HepG2 (cell line): ENCODE data around the gene CRADD.

Experiments
- CAMTA2 ChIP-seq: sonication (generic); formaldehyde crosslinking; IDR thresholded peaks from 2 replicates; pipeline ENCODE4 v1.4.0; 2020; ENCODE audit warnings: mild to moderate bottlenecking, missing genetic modification reagents, borderline replicate concordance
- DNMT1 ChIP-seq: sonication (generic); formaldehyde crosslinking; IDR thresholded peaks from 2 replicates; pipeline ENCODE4 v1.5.1; 2020; ENCODE audit warnings: mild to moderate bottlenecking, missing genetic modification reagents
- MTA1 ChIP-seq: sonication (generic); formaldehyde crosslinking; IDR thresholded peaks from 2 replicates; pipeline ENCODE4 v1.4.0; 2020; ENCODE audit warnings: missing genetic modification reagents, mild to moderate bottlenecking, borderline replicate concordance
- MYC ChIP-seq: sonication (generic); formaldehyde crosslinking; IDR thresholded peaks from 2 replicates; pipeline ENCODE4 v1.9.0; 2021; ENCODE audit warnings: missing genetic modification reagents, borderline replicate concordance
- POLR2A ChIP-seq, 2 experiments: IDR thresholded peaks; 2 replicates each; pipeline ENCODE4 v1.6.1; 2011; ENCODE audit warnings: low read depth in 2 of 2, low read length in 2 of 2, mild to moderate bottlenecking in 1 of 2, moderate library complexity in 1 of 2; ENCODE audit not compliant: insufficient read depth in 1 of 2
- SMARCE1 ChIP-seq: fragments of 450-650 bp; IDR thresholded peaks from 2 replicates; pipeline ENCODE4 v1.6.1; 2017; ENCODE audit warnings: borderline replicate concordance
- SRF ChIP-seq: IDR thresholded peaks from 2 replicates; pipeline ENCODE4 v1.6.1; 2011; ENCODE audit warnings: mild to moderate bottlenecking, low read depth, low read length, moderate library complexity
- ZNF274 ChIP-seq: sonication (generic); formaldehyde crosslinking; IDR thresholded peaks from 2 replicates; pipeline ENCODE4 v1.5.1; 2020; ENCODE audit warnings: mild to moderate bottlenecking, missing genetic modification reagents
- TF ChIP-seq, protein P1 (sequence below): sonication (generic); formaldehyde crosslinking; IDR thresholded peaks from 2 replicates; pipeline ENCODE4 v1.4.0; 2020; ENCODE audit warnings: low read depth, mild to moderate bottlenecking, missing genetic modification reagents
- TF ChIP-seq, protein P2 (sequence below), 2 experiments: fragments of 450-650 bp in 1 of 2; sonication (generic) in 1 of 2; formaldehyde crosslinking in 1 of 2; IDR thresholded peaks; 2 replicates each; pipeline versions ENCODE4 v1.6.1 to v1.8.0; 2016 to 2022; ENCODE audit warnings: antibody characterized with exemption in 1 of 2, mild to moderate bottlenecking in 1 of 2, missing genetic modification reagents in 1 of 2
- TF ChIP-seq, protein P3 (sequence below): sonication (generic); formaldehyde crosslinking; IDR thresholded peaks from 2 replicates; pipeline ENCODE4 v1.8.1; 2023; ENCODE audit warnings: mild to moderate bottlenecking, missing genetic modification reagents
- TF ChIP-seq, protein P4 (sequence below): sonication (generic); formaldehyde crosslinking; IDR thresholded peaks from 2 replicates; pipeline ENCODE4 v1.4.0; 2020; ENCODE audit warnings: missing genetic modification reagents

DNA sequence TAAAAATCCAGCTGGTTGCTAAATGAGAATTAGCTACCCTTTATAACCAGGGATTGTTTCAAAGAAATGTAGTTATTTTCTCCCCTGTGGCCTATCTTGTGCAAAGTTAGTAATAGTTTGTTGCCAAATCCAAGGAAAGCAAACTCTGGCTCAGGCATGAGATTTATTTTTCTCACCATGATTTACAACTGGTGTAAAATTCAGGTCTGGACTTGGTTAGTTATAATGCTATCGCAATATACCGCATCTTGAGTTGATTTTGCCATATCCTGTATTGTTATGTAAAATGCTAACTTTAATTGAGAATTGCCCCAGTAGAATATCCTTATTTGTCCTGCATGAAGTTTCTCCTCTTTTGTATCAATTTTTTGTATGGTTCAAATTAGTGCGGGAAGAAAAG is 135.5 kb downstream of the CRADD start:
- TF ChIP-seq, protein P1, sequence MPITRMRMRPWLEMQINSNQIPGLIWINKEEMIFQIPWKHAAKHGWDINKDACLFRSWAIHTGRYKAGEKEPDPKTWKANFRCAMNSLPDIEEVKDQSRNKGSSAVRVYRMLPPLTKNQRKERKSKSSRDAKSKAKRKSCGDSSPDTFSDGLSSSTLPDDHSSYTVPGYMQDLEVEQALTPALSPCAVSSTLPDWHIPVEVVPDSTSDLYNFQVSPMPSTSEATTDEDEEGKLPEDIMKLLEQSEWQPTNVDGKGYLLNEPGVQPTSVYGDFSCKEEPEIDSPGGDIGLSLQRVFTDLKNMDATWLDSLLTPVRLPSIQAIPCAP (CRISPR knock-in tag), result no peak
- TF ChIP-seq, protein P2, sequence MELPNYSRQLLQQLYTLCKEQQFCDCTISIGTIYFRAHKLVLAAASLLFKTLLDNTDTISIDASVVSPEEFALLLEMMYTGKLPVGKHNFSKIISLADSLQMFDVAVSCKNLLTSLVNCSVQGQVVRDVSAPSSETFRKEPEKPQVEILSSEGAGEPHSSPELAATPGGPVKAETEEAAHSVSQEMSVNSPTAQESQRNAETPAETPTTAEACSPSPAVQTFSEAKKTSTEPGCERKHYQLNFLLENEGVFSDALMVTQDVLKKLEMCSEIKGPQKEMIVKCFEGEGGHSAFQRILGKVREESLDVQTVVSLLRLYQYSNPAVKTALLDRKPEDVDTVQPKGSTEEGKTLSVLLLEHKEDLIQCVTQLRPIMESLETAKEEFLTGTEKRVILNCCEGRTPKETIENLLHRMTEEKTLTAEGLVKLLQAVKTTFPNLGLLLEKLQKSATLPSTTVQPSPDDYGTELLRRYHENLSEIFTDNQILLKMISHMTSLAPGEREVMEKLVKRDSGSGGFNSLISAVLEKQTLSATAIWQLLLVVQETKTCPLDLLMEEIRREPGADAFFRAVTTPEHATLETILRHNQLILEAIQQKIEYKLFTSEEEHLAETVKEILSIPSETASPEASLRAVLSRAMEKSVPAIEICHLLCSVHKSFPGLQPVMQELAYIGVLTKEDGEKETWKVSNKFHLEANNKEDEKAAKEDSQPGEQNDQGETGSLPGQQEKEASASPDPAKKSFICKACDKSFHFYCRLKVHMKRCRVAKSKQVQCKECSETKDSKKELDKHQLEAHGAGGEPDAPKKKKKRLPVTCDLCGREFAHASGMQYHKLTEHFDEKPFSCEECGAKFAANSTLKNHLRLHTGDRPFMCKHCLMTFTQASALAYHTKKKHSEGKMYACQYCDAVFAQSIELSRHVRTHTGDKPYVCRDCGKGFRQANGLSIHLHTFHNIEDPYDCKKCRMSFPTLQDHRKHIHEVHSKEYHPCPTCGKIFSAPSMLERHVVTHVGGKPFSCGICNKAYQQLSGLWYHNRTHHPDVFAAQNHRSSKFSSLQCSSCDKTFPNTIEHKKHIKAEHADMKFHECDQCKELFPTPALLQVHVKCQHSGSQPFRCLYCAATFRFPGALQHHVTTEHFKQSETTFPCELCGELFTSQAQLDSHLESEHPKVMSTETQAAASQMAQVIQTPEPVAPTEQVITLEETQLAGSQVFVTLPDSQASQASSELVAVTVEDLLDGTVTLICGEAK (IDR thresholded peaks at IDR 0.05), result no peak
- TF ChIP-seq, protein P2 (CRISPR knock-in tag; IDR thresholded peaks at IDR 0.05), result no peak
- TF ChIP-seq, protein P3, sequence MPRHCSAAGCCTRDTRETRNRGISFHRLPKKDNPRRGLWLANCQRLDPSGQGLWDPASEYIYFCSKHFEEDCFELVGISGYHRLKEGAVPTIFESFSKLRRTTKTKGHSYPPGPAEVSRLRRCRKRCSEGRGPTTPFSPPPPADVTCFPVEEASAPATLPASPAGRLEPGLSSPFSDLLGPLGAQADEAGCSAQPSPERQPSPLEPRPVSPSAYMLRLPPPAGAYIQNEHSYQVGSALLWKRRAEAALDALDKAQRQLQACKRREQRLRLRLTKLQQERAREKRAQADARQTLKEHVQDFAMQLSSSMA (CRISPR knock-in tag), result no peak
- TF ChIP-seq CAMTA2 (CRISPR knock-in tag), result no peak
- TF ChIP-seq POLR2A (IDR thresholded peaks at IDR 0.05; ENCODE audit: insufficient read depth in 1 of 2, low read depth in 2 of 2, low read length in 2 of 2), result no peak
- no peak for TF ChIP-seq MYC (CRISPR knock-in tag)
- no peak for TF ChIP-seq ZNF274 (CRISPR knock-in tag)
- TF ChIP-seq DNMT1 (CRISPR knock-in tag), result no peak
- no peak for TF ChIP-seq SRF
- no peak for TF ChIP-seq SMARCE1
- no peak for TF ChIP-seq MTA1
- TF ChIP-seq, protein P4, sequence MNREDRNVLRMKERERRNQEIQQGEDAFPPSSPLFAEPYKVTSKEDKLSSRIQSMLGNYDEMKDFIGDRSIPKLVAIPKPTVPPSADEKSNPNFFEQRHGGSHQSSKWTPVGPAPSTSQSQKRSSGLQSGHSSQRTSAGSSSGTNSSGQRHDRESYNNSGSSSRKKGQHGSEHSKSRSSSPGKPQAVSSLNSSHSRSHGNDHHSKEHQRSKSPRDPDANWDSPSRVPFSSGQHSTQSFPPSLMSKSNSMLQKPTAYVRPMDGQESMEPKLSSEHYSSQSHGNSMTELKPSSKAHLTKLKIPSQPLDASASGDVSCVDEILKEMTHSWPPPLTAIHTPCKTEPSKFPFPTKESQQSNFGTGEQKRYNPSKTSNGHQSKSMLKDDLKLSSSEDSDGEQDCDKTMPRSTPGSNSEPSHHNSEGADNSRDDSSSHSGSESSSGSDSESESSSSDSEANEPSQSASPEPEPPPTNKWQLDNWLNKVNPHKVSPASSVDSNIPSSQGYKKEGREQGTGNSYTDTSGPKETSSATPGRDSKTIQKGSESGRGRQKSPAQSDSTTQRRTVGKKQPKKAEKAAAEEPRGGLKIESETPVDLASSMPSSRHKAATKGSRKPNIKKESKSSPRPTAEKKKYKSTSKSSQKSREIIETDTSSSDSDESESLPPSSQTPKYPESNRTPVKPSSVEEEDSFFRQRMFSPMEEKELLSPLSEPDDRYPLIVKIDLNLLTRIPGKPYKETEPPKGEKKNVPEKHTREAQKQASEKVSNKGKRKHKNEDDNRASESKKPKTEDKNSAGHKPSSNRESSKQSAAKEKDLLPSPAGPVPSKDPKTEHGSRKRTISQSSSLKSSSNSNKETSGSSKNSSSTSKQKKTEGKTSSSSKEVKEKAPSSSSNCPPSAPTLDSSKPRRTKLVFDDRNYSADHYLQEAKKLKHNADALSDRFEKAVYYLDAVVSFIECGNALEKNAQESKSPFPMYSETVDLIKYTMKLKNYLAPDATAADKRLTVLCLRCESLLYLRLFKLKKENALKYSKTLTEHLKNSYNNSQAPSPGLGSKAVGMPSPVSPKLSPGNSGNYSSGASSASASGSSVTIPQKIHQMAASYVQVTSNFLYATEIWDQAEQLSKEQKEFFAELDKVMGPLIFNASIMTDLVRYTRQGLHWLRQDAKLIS (CRISPR knock-in tag), result no peak
